GM21381 (cell line): ENCODE results near the gene SMC5.
"Not testable (repeated sequence)": the region's sequence is repeated elsewhere in the genome, so short reads cannot be mapped to it uniquely, and the experiment has no call there.

Experiments
- ATAC-seq: cut with Tn5 transposase; IDR thresholded peaks from one replicate; pipeline ENCODE4 v1.9.1; 2021; ENCODE audit warnings: mild to moderate bottlenecking, moderate library complexity; ENCODE audit not compliant: unreplicated experiment

The SMC5 gene

GRCh38 chr9:70355801-70356200 is 97.0 kb downstream of the SMC5 start:
- ATAC-seq, result no peak

DNA sequence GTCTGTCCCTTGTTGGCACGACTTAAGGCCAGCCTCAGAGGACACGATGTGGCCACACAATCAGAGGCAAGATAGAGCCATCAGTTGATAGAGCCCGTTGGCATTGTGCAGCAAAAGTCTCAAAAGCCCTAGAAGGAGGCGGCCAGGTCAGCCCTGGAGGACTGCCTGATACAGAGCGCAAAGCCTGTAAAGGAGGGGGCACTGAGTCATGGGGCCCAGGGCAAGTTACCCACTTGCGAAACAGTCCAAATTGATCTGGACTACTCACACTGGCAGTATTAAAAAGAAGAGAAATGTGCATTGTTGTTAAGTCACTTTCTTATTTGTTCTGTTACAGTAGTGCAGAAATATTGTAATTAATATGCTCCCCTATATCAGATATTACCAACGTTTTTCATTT is 104.2 kb downstream of the SMC5 start:
- ATAC-seq, result no peak

GRCh38 chr9:70363760-70364159 is 105.0 kb downstream of the SMC5 start:
- no peak for ATAC-seq

- no peak for ATAC-seq
Measured at GRCh38 chr9:70367305-70367930, 108.6 kb downstream of the SMC5 start.

- ATAC-seq, result no peak
Measured at GRCh38 chr9:70374962-70375618, 116.3 kb downstream of the SMC5 start.

GRCh38 chr9:70382046-70382708 is 123.4 kb downstream of the SMC5 start:
- ATAC-seq, result no peak

DNA sequence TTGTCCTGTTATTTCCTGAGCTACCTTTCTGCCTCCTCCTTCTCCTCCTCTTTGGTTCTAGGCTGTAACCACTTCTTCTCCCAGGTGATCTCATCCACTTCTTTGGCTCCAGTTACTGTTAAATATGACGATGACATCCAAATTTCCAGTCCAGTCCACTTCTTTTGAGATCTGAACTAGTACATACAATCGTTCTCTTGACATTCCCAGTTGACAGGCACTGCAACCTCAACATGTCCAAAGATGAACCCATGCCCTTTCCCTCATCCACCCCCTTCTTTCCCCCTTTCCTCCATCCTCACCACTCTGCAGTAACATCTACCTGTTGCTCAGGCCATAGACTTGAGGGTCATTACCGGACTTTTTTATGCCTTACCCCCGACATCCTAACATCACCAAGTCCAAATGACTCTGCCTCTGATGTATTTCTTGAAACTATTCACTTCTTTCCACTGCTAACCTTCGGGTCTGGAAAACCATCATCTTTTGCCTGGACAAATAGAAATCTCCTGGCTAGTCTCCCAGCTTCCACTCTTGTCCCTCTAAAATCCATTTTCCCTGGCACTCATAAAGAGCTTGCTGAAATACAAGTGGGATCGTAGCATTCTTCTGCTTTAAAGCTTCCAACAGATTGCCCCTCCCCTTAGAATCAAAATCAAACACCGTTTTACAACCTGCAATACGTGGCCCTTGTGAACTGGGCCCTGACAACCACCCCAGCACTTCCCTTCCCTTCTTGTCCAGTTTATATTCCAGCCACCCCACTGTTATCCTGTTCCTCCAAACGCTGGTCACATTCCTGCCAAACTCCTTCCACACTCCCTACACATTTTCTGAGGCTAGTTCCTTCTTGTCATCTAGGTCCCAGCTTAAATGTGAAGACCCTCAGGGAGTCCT is 124.2 kb downstream of the SMC5 start:
- ATAC-seq, result no peak

GRCh38 chr9:70385426-70385825 is 126.6 kb downstream of the SMC5 start:
- ATAC-seq, result no peak

DNA sequence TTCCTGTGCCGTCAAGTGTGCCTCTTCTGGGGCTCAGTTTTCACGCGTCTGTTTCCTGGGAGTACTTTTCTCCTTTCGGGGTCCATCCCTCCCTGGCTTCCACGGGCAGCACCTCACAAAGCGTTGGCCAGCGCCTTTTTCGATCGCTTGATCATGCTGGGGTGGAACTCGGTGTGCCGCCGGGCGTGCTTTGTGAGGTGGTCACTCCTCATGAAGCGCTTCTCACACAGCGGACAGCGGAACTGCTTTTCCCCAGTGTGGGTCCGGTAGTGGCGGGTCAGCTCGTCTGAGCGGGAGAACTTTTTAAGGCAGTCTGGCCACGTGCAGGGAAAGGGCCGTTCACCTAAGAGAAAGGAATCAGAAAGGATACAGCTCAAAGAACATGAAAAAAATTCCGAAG is 128.9 kb downstream of the SMC5 start:
- ATAC-seq, result no peak

GRCh38 chr9:70389188-70389587 is 130.4 kb downstream of the SMC5 start:
- ATAC-seq, result no peak

- no peak for ATAC-seq
Measured at GRCh38 chr9:70389621-70390266, 131.0 kb downstream of the SMC5 start.

DNA sequence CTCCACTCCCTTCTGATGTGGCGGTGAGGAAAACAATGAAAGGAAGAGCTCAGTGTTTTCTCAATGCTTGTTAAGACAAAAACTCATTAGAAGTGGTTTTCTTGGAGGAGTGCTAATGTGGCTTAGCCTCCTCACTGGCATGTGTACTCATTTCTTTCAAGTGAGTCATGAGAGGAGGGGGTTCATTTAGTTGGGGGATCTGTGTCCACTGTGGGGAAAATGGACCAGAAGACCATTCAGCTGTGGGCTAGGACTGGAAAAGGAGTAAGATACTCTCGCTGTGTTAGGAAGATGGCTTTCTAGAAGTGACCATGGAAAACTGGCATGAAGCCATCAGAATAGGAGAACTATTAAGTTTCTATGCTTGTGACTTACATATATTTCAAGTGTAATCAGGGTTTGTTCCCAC is 132.2 kb downstream of the SMC5 start:
- ATAC-seq, result no peak

GRCh38 chr9:70392189-70392588 is 133.4 kb downstream of the SMC5 start:
- no peak for ATAC-seq

- no peak for ATAC-seq
Measured at GRCh38 chr9:70392850-70393249, 134.1 kb downstream of the SMC5 start.

DNA sequence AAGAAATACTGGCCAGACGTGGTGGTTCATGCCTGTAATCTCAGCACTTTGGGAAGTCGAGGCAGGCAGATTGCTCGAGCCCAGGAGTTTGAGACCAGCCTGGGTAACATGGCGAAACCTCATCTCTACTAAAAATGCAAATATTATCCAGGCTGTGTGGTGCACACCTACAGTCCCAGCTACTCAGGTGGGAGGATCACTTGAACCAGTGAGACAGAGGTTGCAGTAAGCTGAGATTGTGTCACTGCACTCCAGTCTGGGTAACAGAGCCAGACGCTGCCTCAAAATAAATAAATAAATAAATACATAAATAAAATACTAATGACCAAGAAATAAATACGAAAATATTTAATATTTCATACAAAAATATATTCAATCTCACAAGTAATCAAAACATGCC is 136.9 kb downstream of the SMC5 start:
- ATAC-seq, result no peak

DNA sequence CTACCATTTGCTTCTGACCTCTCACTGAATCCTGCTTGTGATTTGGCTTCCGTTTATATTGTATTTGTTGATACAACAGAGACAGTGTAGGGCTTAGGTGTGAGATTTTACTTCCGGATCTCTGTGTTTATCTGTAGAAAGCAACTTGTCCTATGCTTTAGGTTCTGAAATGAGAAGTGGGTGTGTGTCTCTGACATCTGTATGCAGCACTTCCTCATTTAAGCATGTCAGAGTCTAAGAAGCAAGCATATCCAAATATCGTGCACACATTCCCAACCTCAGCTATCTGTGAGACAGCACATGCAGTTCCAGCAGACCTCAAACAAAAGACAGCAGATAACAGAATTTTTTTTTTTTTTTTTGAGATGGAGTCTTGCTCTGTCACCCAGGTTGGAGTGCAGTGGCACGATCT is 139.4 kb downstream of the SMC5 start:
- ATAC-seq, result peak; percentile 99

DNA sequence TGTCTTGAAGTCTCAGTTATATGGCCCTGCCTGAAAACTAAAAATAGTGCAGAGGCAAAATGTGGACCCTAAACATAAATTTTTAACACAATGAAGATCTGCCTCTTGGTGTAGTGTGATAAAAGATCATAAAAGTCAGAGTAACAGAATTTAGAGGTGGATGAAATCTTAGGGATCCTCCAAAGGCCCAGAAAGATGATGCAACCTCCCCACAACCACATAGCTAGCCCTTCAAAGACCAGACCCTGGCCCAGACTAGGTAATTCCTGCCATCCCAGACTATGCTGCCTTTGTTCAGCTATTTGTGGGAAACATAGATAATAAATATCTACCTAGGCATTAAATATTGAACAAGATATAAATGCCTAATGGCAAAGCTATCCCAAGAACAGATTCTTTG is 140.4 kb downstream of the SMC5 start:
- no peak for ATAC-seq

DNA sequence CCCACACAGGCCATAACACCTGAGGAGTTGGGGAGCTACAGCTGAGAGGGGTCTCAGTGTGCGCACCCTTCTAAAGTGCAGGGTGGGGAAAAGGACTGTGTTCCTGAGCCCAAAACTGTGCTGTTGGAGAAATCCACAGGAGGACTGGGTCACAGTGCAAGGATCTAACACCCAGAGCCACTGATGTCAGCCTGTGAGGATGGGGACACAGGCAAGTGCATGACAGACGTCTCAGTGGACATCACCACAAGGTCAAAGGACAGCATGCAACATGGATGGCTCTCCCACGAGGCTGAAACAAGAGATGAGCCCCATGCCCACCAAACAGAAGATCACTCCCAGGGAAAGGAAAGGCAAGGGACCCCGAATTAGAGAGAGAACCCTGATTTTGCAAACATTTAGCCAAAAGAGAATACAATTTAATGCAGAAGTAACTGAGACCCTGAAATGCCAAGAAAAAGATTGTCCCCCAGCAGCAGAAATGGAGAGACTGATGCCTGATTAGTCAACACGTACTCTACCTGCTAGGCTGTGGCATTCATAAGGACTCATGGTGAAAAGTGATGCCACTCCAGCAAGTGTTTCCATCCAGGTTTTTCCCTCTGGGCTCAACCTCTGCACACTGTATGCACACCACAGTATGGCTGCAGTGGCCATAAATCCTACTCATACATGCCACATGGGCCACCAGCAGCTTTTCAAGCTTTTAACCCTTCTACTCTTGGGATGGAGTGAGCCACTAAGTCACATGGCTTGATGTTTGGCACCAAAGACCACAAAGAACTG is 141.5 kb downstream of the SMC5 start:
- ATAC-seq, result no peak

GRCh38 chr9:70401241-70401640 is 142.5 kb downstream of the SMC5 start:
- not testable (repeated sequence) for ATAC-seq

- ATAC-seq, result no peak
Measured at GRCh38 chr9:70402213-70402612, 143.4 kb downstream of the SMC5 start.
